HepG2 (cell line): Measurements from ENCODE around the gene TUBA4A. TPM values are rescaled to one million over a fixed set of nuclear protein-coding genes. Genes with fewer than 3 reads are reported as not detected.
A peak's percentile ranks its signal among the peaks of the same experiment; 100 is the strongest.

Source experiments
- ARID2 ChIP-seq: sonication (generic); formaldehyde crosslinking; IDR thresholded peaks from 2 replicates; pipeline ENCODE4 v1.8.1; 2022; ENCODE audit warnings: mild to moderate bottlenecking, missing genetic modification reagents, borderline replicate concordance
- CENPX ChIP-seq: sonication (generic); formaldehyde crosslinking; IDR thresholded peaks from 2 replicates; pipeline ENCODE4 v1.9.0; 2021; ENCODE audit warnings: mild to moderate bottlenecking, missing genetic modification reagents, moderate library complexity
- CREB3 ChIP-seq: sonication (generic); formaldehyde crosslinking; IDR thresholded peaks from 2 replicates; pipeline ENCODE4 v1.5.0; 2020; ENCODE audit warnings: missing genetic modification reagents
- FOXM1 ChIP-seq: sonication (generic); formaldehyde crosslinking; IDR thresholded peaks from 2 replicates; pipeline ENCODE4 v1.5.0; 2020; ENCODE audit warnings: missing genetic modification reagents
- FOXO1 ChIP-seq: sonication (generic); formaldehyde crosslinking; IDR thresholded peaks from 2 replicates; pipeline ENCODE4 v1.4.0; 2020; ENCODE audit warnings: missing genetic modification reagents
- HES4 ChIP-seq: sonication (generic); formaldehyde crosslinking; IDR thresholded peaks from 2 replicates; pipeline ENCODE4 v1.9.0; 2021; ENCODE audit warnings: mild to moderate bottlenecking, missing genetic modification reagents, borderline replicate concordance
- KLF6 ChIP-seq: IDR thresholded peaks from 2 replicates; pipeline ENCODE4 v1.8.0; 2016; ENCODE audit warnings: missing biosample characterization, missing genetic modification reagents
- KMT2A ChIP-seq: sonication (generic); formaldehyde crosslinking; IDR thresholded peaks from 2 replicates; pipeline ENCODE4 v1.4.0; 2020; ENCODE audit warnings: missing genetic modification reagents
- MEF2D ChIP-seq: sonication (generic); formaldehyde crosslinking; IDR thresholded peaks from 2 replicates; pipeline ENCODE4 v1.5.1; 2020; ENCODE audit warnings: mild to moderate bottlenecking, missing genetic modification reagents
- NPAS2 ChIP-seq: sonication (generic); formaldehyde crosslinking; IDR thresholded peaks from 2 replicates; pipeline ENCODE4 v1.8.0; 2022; ENCODE audit warnings: mild to moderate bottlenecking, missing genetic modification reagents, borderline replicate concordance
- PHF5A ChIP-seq: IDR thresholded peaks from one replicate; pipeline ENCODE4 v1.6.1; 2018; ENCODE audit warnings: low read depth, missing genetic modification reagents; ENCODE audit not compliant: unreplicated experiment
- RBM22 ChIP-seq: fragments of 200-400 bp; formaldehyde crosslinking; optimal IDR thresholded peaks from 2 replicates; pipeline ENCODE3; 2017; ENCODE audit warnings: mild to moderate bottlenecking, low read length, moderate library complexity
- ZBTB1 ChIP-seq: sonication (generic); formaldehyde crosslinking; IDR thresholded peaks from 2 replicates; pipeline ENCODE4 v1.4.0; 2020; ENCODE audit warnings: missing genetic modification reagents, borderline replicate concordance
- ZNF12 ChIP-seq: sonication (generic); formaldehyde crosslinking; IDR thresholded peaks from 2 replicates; pipeline ENCODE4 v1.5.0; 2020; ENCODE audit warnings: missing genetic modification reagents
- ZNF484 ChIP-seq: sonication (generic); formaldehyde crosslinking; IDR thresholded peaks from 2 replicates; pipeline ENCODE4 v1.5.1; 2020; ENCODE audit warnings: mild to moderate bottlenecking, low read depth, missing genetic modification reagents, borderline replicate concordance
- ZNF761 ChIP-seq: sonication (generic); formaldehyde crosslinking; conservative IDR thresholded peaks from 2 replicates; pipeline ENCODE4 v1.4.0; 2020; ENCODE audit warnings: mild to moderate bottlenecking, missing genetic modification reagents
- ZNF776 ChIP-seq: sonication (generic); formaldehyde crosslinking; IDR thresholded peaks from 2 replicates; pipeline ENCODE4 v1.4.0; 2020; ENCODE audit warnings: mild to moderate bottlenecking, missing genetic modification reagents
- ZNF781 ChIP-seq: sonication (generic); formaldehyde crosslinking; IDR thresholded peaks from 2 replicates; pipeline ENCODE4 v1.5.1; 2020; ENCODE audit warnings: borderline replicate concordance, mild to moderate bottlenecking, missing genetic modification reagents; ENCODE audit errors: not compliant biosample characterization
- polyA plus RNA-seq, 8 experiments: library from polyadenylated mRNA; depleted of rRNA in 3 of 8; stranded (reverse) in 7 of 8; unstranded in 1 of 8; fragments of >200 nt; fragmentation: Illumina TruSeq in 4 of 8; extraction: Trizol in 4 of 8; gene quantifications; 2 replicates each; pipeline versions ENCODE4 v1.2.1 to v1.2.3, GENCODE V29; 2011 to 2016; ENCODE audit warnings: low read depth in 4 of 8, missing spikeins in 1 of 8, mixed read lengths in 1 of 8; ENCODE audit not compliant: insufficient read depth in 1 of 8
- total RNA-seq, 5 experiments: library from RNA; depleted of rRNA; stranded (reverse); fragments of >200 nt; fragmentation: Illumina TruSeq; extraction: Trizol; gene quantifications; 2 replicates each; pipeline ENCODE4 v1.2.3, GENCODE V29; 2016; ENCODE audit warnings: low read depth in 1 of 5
- TF ChIP-seq, protein P1 (sequence below): sonication (generic); formaldehyde crosslinking; IDR thresholded peaks from 2 replicates; pipeline ENCODE4 v1.4.0; 2020; ENCODE audit warnings: missing genetic modification reagents, borderline replicate concordance
- TF ChIP-seq, protein P2 (sequence below): sonication (generic); formaldehyde crosslinking; IDR thresholded peaks from 2 replicates; pipeline ENCODE4 v1.8.0; 2022; ENCODE audit warnings: low read depth, missing genetic modification reagents
- TF ChIP-seq, protein P3 (sequence below): IDR thresholded peaks from 2 replicates; pipeline ENCODE4 v1.6.1; 2016; ENCODE audit warnings: mild to moderate bottlenecking, missing biosample characterization, missing genetic modification reagents

The TUBA4A gene
- total and polyA plus RNA-seq, 2 of the 13 experiments (the other 11 are each of a cell fraction or from before 2014, with no cell fraction given) = 1.3 to 12.7 TPM

GRCh38 chr2:219229305-219230058, 24.2 kb downstream of the TUBA4A start, which contains the start of the genes ANKZF1 and ATG9A (continued):
- TF ChIP-seq ZNF484 (CRISPR knock-in tag) (no peak), ZNF12 (CRISPR knock-in tag) (no peak), FOXM1 (CRISPR knock-in tag) (no peak), ARID2 (CRISPR knock-in tag) (no peak), ZNF761 (CRISPR knock-in tag) (no peak), NPAS2 (CRISPR knock-in tag) (no peak), FOXO1 (peak; percentile 61), RBM22 (no peak), ZNF776 (no peak), KMT2A (CRISPR knock-in tag) (peak; percentile 83), PHF5A (CRISPR knock-in tag) (peak; percentile 57), HES4 (CRISPR knock-in tag) (no peak), CENPX (CRISPR knock-in tag) (no peak), MEF2D (CRISPR knock-in tag) (peak; percentile 80; the same call in 1 of the 2 replicates), KLF6 (CRISPR knock-in tag) (peak; percentile 57; the same call in 1 of the 2 replicates), ZBTB1 (CRISPR knock-in tag) (no peak), CREB3 (CRISPR knock-in tag) (no peak), ZNF781 (CRISPR knock-in tag) (peak; percentile 81)
- TF ChIP-seq, protein P1, sequence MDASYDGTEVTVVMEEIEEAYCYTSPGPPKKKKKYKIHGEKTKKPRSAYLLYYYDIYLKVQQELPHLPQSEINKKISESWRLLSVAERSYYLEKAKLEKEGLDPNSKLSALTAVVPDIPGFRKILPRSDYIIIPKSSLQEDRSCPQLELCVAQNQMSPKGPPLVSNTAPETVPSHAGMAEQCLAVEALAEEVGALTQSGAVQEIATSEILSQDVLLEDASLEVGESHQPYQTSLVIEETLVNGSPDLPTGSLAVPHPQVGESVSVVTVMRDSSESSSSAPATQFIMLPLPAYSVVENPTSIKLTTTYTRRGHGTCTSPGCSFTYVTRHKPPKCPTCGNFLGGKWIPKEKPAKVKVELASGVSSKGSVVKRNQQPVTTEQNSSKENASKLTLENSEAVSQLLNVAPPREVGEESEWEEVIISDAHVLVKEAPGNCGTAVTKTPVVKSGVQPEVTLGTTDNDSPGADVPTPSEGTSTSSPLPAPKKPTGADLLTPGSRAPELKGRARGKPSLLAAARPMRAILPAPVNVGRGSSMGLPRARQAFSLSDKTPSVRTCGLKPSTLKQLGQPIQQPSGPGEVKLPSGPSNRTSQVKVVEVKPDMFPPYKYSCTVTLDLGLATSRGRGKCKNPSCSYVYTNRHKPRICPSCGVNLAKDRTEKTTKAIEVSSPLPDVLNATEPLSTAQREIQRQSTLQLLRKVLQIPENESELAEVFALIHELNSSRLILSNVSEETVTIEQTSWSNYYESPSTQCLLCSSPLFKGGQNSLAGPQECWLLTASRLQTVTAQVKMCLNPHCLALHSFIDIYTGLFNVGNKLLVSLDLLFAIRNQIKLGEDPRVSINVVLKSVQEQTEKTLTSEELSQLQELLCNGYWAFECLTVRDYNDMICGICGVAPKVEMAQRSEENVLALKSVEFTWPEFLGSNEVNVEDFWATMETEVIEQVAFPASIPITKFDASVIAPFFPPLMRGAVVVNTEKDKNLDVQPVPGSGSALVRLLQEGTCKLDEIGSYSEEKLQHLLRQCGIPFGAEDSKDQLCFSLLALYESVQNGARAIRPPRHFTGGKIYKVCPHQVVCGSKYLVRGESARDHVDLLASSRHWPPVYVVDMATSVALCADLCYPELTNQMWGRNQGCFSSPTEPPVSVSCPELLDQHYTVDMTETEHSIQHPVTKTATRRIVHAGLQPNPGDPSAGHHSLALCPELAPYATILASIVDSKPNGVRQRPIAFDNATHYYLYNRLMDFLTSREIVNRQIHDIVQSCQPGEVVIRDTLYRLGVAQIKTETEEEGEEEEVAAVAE (CRISPR knock-in tag) = no peak
- TF ChIP-seq, protein P2, sequence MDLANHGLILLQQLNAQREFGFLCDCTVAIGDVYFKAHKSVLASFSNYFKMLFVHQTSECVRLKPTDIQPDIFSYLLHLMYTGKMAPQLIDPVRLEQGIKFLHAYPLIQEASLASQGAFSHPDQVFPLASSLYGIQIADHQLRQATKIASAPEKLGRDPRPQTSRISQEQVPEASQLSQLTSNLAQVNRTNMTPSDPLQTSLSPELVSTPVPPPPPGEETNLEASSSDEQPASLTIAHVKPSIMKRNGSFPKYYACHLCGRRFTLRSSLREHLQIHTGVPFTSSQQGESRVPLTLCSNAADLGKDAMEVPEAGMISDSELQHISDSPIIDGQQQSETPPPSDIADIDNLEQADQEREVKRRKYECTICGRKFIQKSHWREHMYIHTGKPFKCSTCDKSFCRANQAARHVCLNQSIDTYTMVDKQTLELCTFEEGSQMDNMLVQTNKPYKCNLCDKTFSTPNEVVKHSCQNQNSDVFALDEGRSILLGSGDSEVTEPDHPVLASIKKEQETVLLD = no peak
- TF ChIP-seq, protein P3, sequence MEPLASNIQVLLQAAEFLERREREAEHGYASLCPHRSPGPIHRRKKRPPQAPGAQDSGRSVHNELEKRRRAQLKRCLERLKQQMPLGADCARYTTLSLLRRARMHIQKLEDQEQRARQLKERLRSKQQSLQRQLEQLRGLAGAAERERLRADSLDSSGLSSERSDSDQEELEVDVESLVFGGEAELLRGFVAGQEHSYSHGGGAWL = 0 out of 2 replicates have a peak, but pooled peaks have one; percentile 45
